ENCODE measurements around the gene ITPKB.
A peak's percentile ranks its signal among the peaks of the same experiment; 100 is the strongest.
"Not testable (repeated sequence)": the region's sequence is repeated elsewhere in the genome, so short reads cannot be mapped to it uniquely, and the experiment has no call there.

The ITPKB gene

GRCh38 chr1:226738995-226739695 is at the start of gene ITPKB:
Gene ITPKB, minus strand, starts transcription at chr1:226739282. Its CDS starts 1,824 bp downstream, at chr1:226737458.
- peak; percentile 93 for DNase-seq

DNA sequence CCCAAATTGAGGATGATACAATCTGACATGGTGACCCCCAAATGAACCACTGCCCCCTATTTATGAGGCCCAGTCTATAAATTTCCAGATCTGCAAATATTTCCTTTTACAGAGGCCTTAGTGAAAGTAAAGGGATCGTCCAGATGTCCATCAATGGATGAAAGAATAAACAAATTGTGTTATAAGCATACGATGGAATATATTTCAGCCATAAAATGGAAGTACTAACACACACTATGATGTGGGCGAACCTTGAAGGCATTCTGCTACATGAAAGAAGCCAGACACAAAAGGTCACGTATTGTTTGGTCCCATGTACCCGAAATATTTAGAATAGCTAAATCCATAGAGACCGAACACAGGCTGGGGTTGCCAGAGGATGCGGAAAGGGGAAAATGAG is 48.6 kb upstream of the ITPKB start:
- DNase-seq, result no peak

DNA sequence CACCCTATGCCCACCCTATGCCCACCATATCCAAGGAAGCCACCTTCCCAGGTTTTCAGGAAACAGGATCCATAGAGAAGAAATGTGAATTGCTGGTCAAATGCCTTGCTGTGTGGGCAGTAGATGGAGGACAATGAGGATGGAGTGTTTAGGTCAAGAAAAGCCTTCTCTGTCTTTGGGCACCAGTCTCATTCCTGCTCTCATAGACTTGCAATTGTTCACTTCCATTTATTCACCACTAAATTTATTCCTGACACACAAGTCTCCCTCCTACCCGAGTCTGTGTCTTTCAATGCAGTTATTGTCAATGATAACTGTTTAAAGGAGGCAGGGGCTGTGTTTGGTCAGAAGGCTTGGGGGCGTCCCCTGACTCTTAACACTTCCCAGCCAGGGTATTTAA is 48.0 kb upstream of the ITPKB start:
- DNase-seq, result no peak

DNA sequence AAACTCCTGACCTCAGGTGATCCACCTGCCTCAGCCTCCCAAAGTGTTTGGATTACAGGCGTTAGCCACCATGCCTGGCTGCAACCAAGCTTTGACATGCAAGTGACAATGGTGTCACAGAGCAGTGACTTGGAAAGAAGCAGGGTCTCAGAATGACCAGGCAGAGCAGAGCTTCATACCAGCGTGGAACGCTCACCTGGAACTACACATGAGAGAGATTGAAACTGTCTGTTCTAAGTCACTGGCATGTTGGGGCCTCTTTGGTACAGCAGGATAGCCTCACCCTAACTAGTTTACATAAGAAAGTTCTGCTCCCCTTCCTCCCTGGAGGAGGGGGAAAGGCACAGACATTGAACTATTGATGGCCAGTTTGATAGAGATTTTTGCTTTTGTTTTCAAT is 47.5 kb upstream of the ITPKB start:
- DNase-seq, result no peak

- no peak for DNase-seq
These were observed 46.7 kb upstream of the ITPKB start for GRCh38 chr1:226785805-226786204.

GRCh38 chr1:226784081-226785049 is 45.3 kb upstream of the ITPKB start:
- no peak for DNase-seq

DNA sequence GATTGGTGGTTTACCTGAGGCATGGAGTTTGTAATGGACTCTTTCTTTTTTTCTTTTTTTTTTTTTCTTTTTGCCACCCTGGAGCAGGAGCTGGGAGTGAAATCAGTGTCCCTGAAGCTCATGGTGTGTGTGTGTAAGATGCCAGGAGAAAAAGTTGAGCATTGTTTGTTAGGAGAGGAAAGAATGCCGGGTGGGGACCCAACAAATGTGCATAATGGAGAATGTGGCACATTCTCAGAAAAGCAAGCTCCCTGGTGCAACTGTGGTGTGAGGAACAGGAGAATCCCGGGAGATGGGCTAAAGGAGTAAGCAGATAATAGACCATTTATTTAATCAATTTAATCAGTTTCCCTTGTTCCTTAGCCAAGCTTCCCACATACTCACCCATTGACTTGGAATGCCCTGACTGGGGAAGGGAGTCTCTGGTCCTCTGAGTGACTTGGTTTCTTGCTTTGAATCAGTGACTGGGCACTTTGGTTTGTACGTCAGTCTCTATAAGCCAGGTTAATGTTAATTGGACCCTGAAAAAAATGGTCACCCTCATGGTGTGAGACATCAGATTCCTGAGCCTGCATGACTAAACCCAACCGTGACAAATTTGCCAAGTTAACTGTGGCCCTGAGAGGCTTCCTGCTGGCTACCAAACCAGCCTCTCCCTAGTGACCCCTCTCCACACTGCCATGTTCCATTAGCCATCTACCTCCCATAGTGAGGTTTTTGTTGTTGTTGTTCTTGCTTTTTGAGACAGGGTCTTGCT is 43.9 kb upstream of the ITPKB start:
- DNase-seq, result no peak

DNA sequence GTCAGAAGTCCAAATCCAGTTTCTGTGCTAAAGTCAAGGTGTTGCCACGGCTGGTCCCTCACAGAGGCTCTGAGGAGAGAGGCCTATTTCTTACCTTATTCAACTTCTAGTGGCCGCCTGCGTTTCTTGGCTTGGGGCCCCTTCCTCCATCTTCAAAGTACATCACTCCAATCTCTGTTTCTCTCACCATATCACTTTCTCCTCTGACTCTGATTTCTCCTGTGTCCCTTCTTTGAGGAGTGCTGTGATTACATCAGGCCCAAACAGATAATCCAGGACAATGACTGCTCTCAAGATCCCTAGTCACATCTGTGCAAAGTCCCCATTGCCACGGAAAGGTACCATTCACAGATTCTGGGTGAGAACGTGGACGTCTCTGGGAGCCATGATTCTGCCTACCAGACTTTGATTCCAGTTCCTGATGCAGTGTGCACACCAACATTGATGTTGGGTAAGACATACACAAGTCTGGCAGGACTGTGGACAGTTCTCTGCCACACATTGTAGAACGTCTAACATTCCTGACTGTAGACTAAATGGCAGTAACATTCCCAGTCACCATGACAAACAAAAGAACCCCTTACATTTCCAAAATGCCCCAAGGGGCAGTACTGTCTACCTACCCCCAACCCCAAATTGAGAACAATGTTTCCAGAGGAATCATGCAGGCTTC is 43.0 kb upstream of the ITPKB start:
- DNase-seq, result no peak

DNA sequence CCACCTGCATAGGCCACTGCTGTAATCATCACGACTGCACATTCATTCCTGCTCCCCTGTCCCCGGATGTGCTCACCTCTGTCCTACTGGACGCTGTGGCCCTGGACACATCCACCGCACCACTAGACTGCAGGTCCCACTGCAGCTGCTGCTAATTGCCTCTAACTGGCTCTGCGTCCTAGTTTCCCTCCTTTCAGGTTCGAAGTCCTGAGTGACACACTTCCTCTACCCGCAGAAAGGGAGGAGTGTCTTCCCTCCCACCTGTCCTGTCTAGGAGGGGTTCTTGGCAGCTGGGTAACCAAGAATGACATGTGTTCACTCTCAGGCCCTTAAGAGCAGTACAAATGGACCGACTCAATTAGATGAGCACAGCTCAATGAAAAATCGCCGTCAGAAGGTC is 40.5 kb upstream of the ITPKB start:
- DNase-seq, result no peak

DNA sequence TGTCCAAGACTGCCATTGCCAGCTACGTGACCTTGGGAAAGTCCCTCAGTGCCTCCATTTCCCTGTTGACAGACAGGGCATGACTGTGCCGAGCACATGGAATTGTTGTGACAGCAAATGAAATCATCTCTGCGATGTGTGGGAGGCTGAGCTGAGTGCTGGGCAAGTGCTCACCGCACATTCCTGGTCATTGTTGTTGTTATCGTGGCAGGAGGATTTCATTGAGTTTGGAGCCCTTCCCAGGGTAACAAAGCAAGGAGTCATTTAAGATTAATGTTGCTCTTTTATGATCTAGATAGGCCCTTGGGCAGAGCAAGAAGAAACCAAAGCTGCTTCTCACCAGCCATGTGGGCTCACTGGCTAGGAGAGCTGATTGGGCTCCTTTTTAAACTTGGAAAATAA is 39.6 kb upstream of the ITPKB start:
- no peak for DNase-seq

GRCh38 chr1:226776975-226777374 is 37.9 kb upstream of the ITPKB start:
- no peak for DNase-seq

DNA sequence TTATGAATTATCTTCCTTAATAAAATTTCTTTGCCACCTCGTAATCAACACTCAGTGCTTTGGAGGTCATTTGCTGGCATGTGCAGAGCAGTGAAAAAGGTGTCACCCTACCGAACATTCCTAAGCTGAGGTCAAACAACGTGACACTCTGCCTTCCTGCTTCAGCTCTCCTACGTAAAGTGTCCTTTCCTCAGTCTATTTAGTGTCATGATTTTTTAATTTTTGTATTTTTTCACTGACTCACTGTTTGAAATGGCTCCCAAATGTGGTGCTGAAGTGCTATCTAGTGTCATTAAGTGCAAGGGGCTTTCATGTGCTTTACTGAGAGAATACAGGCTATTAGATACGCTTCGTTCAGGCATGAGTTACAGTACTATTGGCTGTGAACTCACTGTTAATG is 37.0 kb upstream of the ITPKB start:
- DNase-seq, result no peak

- no peak for DNase-seq
These were observed 33.5 kb upstream of the ITPKB start for GRCh38 chr1:226772446-226773139.

- DNase-seq, result not testable (repeated sequence)
These were observed 28.1 kb upstream of the ITPKB start for GRCh38 chr1:226767170-226767569.

DNA sequence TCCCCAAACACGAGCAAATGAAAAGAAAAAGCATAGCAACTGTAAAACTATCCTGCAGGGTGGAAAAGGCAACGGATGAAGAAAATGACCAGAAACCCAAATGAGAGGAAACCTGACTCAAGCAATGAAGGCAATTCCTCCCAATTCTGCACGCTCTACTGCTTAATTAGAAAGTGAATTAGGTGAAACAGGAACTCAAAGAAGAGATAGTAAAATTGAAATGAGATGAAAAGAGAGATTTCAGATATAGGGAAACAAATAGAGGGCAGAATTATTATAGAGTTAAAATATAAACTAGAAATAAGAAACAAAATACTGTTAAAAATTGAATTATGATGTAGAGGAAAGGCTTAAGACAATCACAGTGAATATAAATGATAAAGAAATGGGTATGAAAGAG is 27.5 kb upstream of the ITPKB start:
- DNase-seq, result no peak

- no peak for DNase-seq
These were observed 25.5 kb upstream of the ITPKB start for GRCh38 chr1:226764533-226764932.

- DNase-seq, result no peak
These were observed 24.8 kb upstream of the ITPKB start for GRCh38 chr1:226763905-226764264.

GRCh38 chr1:226762988-226763904 is 24.2 kb upstream of the ITPKB start:
- no peak for DNase-seq

- no peak for DNase-seq
These were observed 23.0 kb upstream of the ITPKB start for GRCh38 chr1:226762055-226762454.

GRCh38 chr1:226761322-226761721 is 22.2 kb upstream of the ITPKB start:
- no peak for DNase-seq
